HFFc6 (cell line): ENCODE measurements around the gene ENTPD6. TPM values are rescaled to one million over a fixed set of nuclear protein-coding genes. Genes with fewer than 3 reads are reported as not detected.

Experiments
- DNase-seq: peaks from one replicate; pipeline ENCODE4 v3.0.0-alpha.2; 2018
- H3K27ac Mint-ChIP-seq: 2 replicates; pipeline ENCODE4 v1.8.0; 2020; ENCODE audit warnings: mild to moderate bottlenecking, mixed read lengths
- H3K27me3 Mint-ChIP-seq: 2 replicates; pipeline ENCODE4 v1.8.0; 2021; ENCODE audit warnings: mild to moderate bottlenecking, moderate library complexity, mixed read lengths; ENCODE audit not compliant: insufficient read depth
- H3K36me3 Mint-ChIP-seq: 2 replicates; pipeline ENCODE4 v1.8.0; 2021; ENCODE audit warnings: low read depth, mixed read lengths
- H3K4me1 Mint-ChIP-seq: 2 replicates; pipeline ENCODE4 v1.8.0; 2020; ENCODE audit warnings: low read depth, mixed read lengths
- H3K4me3 Mint-ChIP-seq: 2 replicates; pipeline ENCODE4 v1.8.0; 2020; ENCODE audit warnings: mild to moderate bottlenecking, moderate library complexity, mixed read lengths
- H3K9me3 Mint-ChIP-seq: 2 replicates; pipeline ENCODE4 v1.8.0; 2020; ENCODE audit warnings: mild to moderate bottlenecking, mixed read lengths
- CTCF ChIP-seq: fragments of 200-600 bp; sonication (generic); IDR thresholded peaks from 2 replicates; pipeline ENCODE4 v1.5.0; 2021; ENCODE audit warnings: antibody characterized with exemption, mild to moderate bottlenecking
- total RNA-seq, 6 experiments: library from RNA; stranded (reverse); fragmentation: NEBNext Ultra II Directional; extraction: Animal tissue kit (Norgen Biotek cat#: 25700); gene quantifications; 2 replicates in 1 of 6; 3 replicates in 5 of 6; pipeline ENCODE4 v1.2.3, GENCODE V29; 2021

ENTPD6 gene
- total RNA-seq, 6 experiments from 2014 or later = 46.2 to 53.2 (median 51.6) TPM

- DNase-seq = no peak
- H3K36me3 Mint-ChIP-seq = no peaks in the 10 kb centered on the region
- H3K4me1 Mint-ChIP-seq = peaks cover 18% of the 10 kb centered on the region
- no peaks in the 10 kb centered on the region for H3K9me3 Mint-ChIP-seq
- H3K4me3 Mint-ChIP-seq = no peak overlapping the region
- no peaks in the 10 kb centered on the region for H3K27me3 Mint-ChIP-seq
- H3K27ac Mint-ChIP-seq = no peak overlapping the region
- no peak for TF ChIP-seq CTCF
Observed at GRCh38 chr20:25219365-25219764, 23.9 kb downstream of the ENTPD6 start.

- peak; percentile 65 for TF ChIP-seq CTCF
- H3K9me3 Mint-ChIP-seq = no peaks in the 10 kb centered on the region
- no peaks in the 10 kb centered on the region for H3K36me3 Mint-ChIP-seq
- no peak for DNase-seq
- H3K27ac Mint-ChIP-seq = no peak overlapping the region
- no peak overlapping the region for H3K4me3 Mint-ChIP-seq
- H3K27me3 Mint-ChIP-seq = no peaks in the 10 kb centered on the region
- peaks cover 23% of the 10 kb centered on the region for H3K4me1 Mint-ChIP-seq
Observed at GRCh38 chr20:25220021-25220730, 24.7 kb downstream of the ENTPD6 start.

- H3K36me3 Mint-ChIP-seq = peaks cover 3% of the 10 kb centered on the region; the same call in 1 of the 2 replicates
- H3K4me1 Mint-ChIP-seq = peaks cover 23% of the 10 kb centered on the region
- H3K27ac Mint-ChIP-seq = no peak overlapping the region
- H3K4me3 Mint-ChIP-seq = no peak overlapping the region
- no peak for TF ChIP-seq CTCF
- DNase-seq = no peak
- no peaks in the 10 kb centered on the region for H3K9me3 Mint-ChIP-seq
- H3K27me3 Mint-ChIP-seq = no peaks in the 10 kb centered on the region
Observed at GRCh38 chr20:25220810-25221591, 25.5 kb downstream of the ENTPD6 start.

GRCh38 chr20:25221592-25222460, 26.3 kb downstream of the ENTPD6 start:
- peaks cover 23% of the 10 kb centered on the region for H3K4me1 Mint-ChIP-seq
- H3K27me3 Mint-ChIP-seq = no peaks in the 10 kb centered on the region
- DNase-seq = no peak
- H3K4me3 Mint-ChIP-seq = no peak overlapping the region
- peaks cover 5% of the 10 kb centered on the region; the same call in 1 of the 2 replicates for H3K36me3 Mint-ChIP-seq
- peak overlapping the region; percentile 49; the same call in 1 of the 2 replicates for H3K27ac Mint-ChIP-seq
- no peak for TF ChIP-seq CTCF
- H3K9me3 Mint-ChIP-seq = no peaks in the 10 kb centered on the region

GRCh38 chr20:25222461-25223178, 27.1 kb downstream of the ENTPD6 start:
- no peak for DNase-seq
- Mint-ChIP-seq H3K4me3 (no peak overlapping the region), H3K4me1 (peaks cover 30% of the 10 kb centered on the region), H3K27me3 (no peaks in the 10 kb centered on the region), H3K36me3 (peaks cover 11% of the 10 kb centered on the region), H3K9me3 (no peaks in the 10 kb centered on the region), H3K27ac (peak overlapping the region; percentile 94)
- no peak for TF ChIP-seq CTCF
